Measurements from ENCODE around the gene PPIF. TPM values are rescaled to one million over a fixed set of nuclear protein-coding genes. Genes with fewer than 3 reads are reported as not detected.
A peak's percentile ranks its signal among the peaks of the same experiment; 100 is the strongest.

Gene PPIF
- total RNA-seq, 4 donors from 2014 or later = 39.1 to 82.1 (median 67.9) TPM

DNA sequence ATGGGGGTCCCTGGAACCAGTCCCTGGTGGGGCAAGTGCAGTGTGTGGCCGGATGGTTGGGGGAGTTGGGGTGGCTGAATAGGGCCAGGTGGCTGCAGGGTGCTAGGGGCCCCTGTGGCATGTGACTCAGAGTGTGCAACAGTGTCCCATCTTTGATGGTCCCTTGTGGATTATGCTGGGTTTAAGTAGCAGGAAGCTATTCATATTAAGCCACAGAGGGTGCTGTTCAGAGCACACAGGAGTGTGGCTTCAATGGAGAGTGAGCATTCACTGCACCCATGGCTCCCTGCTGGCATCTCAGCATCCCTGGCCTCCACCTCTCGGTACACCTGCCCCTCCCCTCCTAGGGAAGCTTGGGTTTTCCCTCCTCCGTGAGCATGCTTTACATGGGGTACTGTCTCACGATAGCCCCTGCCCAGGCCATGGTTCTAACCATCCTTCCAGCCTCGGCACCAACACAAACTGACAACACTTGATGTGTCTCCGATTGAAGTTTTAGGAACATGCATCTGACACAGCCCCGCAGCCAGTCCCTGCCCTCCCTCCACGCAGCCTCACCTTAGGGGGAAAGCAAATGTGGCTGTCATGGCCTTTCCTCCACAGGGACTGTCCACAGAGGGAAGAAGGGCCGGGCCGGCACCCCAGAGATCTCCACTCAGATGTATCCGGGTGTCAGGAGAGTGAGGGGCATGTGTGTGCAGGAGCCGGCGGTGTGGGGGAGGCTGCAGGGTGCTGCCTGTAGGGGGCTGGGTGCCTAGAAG, 30.4 kb upstream of the PPIF start:
- no peak overlapping the region for H3K4me3 ChIP-seq
- H3K9me3 ChIP-seq = no peaks in the 10 kb centered on the region
- H3K27me3 ChIP-seq = no peaks in the 10 kb centered on the region
- no peak for TF ChIP-seq POLR2A (IDR thresholded peaks at IDR 0.05)
- TF ChIP-seq, protein P1, sequence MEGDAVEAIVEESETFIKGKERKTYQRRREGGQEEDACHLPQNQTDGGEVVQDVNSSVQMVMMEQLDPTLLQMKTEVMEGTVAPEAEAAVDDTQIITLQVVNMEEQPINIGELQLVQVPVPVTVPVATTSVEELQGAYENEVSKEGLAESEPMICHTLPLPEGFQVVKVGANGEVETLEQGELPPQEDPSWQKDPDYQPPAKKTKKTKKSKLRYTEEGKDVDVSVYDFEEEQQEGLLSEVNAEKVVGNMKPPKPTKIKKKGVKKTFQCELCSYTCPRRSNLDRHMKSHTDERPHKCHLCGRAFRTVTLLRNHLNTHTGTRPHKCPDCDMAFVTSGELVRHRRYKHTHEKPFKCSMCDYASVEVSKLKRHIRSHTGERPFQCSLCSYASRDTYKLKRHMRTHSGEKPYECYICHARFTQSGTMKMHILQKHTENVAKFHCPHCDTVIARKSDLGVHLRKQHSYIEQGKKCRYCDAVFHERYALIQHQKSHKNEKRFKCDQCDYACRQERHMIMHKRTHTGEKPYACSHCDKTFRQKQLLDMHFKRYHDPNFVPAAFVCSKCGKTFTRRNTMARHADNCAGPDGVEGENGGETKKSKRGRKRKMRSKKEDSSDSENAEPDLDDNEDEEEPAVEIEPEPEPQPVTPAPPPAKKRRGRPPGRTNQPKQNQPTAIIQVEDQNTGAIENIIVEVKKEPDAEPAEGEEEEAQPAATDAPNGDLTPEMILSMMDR (IDR thresholded peaks at IDR 0.05 in 4 of 5, conservative IDR thresholded peaks at IDR 0.05 in 1 of 5) = no peak
- H3K36me3 ChIP-seq = peaks cover 2 to 22% of the 10 kb centered on the region in 2 donors
- peak in 1 of 2 donors; percentile 8 for ATAC-seq
- DNase-seq = no peak
- peaks cover 0 to 5% of the 10 kb centered on the region in 2 donors for H3K4me1 ChIP-seq
- intact Hi-C loops (cut with DNase I; ENCODE audit: low total_unique reads) (no loop called here), in situ Hi-C loops (cut with MboI; ENCODE audit: low sequenced_read_pairs in 4 of 4) (no loop called here)
- peak overlapping the region in 1 of 4 donors; percentile 3 for H3K27ac ChIP-seq

DNA sequence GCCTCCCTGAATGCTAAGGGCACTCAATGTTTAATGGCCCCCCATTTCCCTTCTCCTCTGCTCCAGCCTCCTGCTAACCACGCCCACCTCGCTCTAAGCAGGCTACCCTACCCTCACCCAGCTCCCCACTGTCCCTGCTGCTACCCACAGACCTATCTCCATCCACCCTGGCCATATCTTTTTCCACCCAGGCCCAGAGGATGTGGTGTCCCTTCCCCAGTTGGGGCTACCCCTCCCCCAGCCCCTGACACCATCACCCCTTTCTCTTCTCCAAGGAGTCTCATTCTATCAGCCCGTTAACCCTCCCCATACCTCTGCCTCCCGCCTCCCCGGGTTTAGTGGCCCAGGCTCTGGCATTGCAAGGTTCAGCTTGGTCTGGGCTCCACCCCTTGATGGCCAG, 28.9 kb upstream of the PPIF start:
- in situ Hi-C loops (cut with MboI; ENCODE audit: low sequenced_read_pairs in 4 of 4) = no loop called here
- H3K4me3 ChIP-seq = no peak overlapping the region
- intact Hi-C loops (cut with DNase I; ENCODE audit: low total_unique reads) = no loop called here
- TF ChIP-seq, protein P1 (IDR thresholded peaks at IDR 0.05 in 4 of 5, conservative IDR thresholded peaks at IDR 0.05 in 1 of 5) = no peak
- TF ChIP-seq POLR2A (IDR thresholded peaks at IDR 0.05) = no peak
- no peaks in the 10 kb centered on the region for H3K27me3 ChIP-seq
- no peak for DNase-seq
- H3K9me3 ChIP-seq = no peaks in the 10 kb centered on the region
- peaks cover 0 to 5% of the 10 kb centered on the region in 2 donors for H3K4me1 ChIP-seq
- peaks cover 0 to 7% of the 10 kb centered on the region in 2 donors for H3K36me3 ChIP-seq
- H3K27ac ChIP-seq = no peak overlapping the region
- no peak for ATAC-seq

DNA sequence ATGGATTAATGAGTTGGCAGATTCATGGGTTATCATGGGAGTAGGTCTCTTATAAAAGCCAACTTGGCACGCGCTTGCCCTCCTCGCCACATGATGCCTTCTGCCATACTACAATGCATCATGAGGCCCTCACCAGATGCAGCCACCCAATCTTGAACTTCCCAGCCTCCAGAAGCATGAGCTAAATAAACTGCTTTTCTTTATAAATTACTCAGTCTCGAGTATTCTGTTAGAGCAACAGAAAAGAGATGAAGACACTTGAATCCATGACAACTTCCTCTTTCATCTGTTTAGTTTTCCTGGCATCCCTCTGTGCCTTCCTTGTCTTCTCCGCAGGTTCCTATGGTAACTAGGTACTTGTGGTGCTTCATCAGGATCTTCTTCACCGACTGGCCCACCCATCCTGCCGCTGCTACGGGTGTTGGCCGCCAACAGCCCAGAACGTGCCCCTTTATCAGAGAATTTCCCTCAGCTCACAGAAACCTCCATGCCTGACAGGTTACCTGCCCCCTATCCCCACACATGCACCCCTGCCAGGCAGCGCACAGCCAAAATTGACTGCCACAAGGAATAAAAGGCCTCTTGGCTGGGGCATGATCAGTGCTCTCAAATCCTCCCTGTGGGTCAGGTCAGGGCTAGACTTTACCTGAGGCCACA, 28.0 kb upstream of the PPIF start:
- DNase-seq (no peak), ATAC-seq (no peak)
- Histone ChIP-seq H3K4me1 (peaks cover 0 to 5% of the 10 kb centered on the region in 2 donors), H3K9me3 (no peaks in the 10 kb centered on the region), H3K4me3 (no peak overlapping the region), H3K27me3 (no peaks in the 10 kb centered on the region), H3K27ac (no peak overlapping the region), H3K36me3 (no peaks in the 10 kb centered on the region)
- intact Hi-C loops (cut with DNase I; ENCODE audit: low total_unique reads) = no loop called here
- TF ChIP-seq, protein P1 (IDR thresholded peaks at IDR 0.05 in 4 of 5, conservative IDR thresholded peaks at IDR 0.05 in 1 of 5) = no peak
- no peak for TF ChIP-seq POLR2A (IDR thresholded peaks at IDR 0.05)
- in situ Hi-C loops (cut with MboI; ENCODE audit: low sequenced_read_pairs in 4 of 4) = no loop called here

- H3K27ac ChIP-seq = peak overlapping the region in 1 of 4 donors; percentile 65
These were observed 27.0 kb upstream of the PPIF start for GRCh38 chr10:79320316-79320715.

More at GRCh38 chr10:79320316-79320715, 27.0 kb upstream of the PPIF start:
- Histone ChIP-seq H3K4me3 (no peak overlapping the region), H3K27me3 (no peaks in the 10 kb centered on the region), H3K9me3 (no peaks in the 10 kb centered on the region), H3K36me3 (no peaks in the 10 kb centered on the region), H3K4me1 (peaks cover 0 to 5% of the 10 kb centered on the region in 2 donors)
- ATAC-seq (no peak), DNase-seq (no peak)
- TF ChIP-seq, protein P1 (IDR thresholded peaks at IDR 0.05 in 4 of 5, conservative IDR thresholded peaks at IDR 0.05 in 1 of 5) = no peak
- TF ChIP-seq POLR2A (IDR thresholded peaks at IDR 0.05) = no peak
- in situ Hi-C loops (cut with MboI; ENCODE audit: low sequenced_read_pairs in 4 of 4) = no loop called here
- intact Hi-C loops (cut with DNase I; ENCODE audit: low total_unique reads) = no loop called here

All from gastrocnemius medialis (tissue), 4 donors.